WTC11 (cell line): ENCODE measurements around the gene CFAP161. TPM values are rescaled to one million over a fixed set of nuclear protein-coding genes. Genes with fewer than 3 reads are reported as not detected.

Experiments used
- ATAC-seq: fragments of 200-7000 bp; cut with Tn5 transposase; 2 replicates; pipeline ENCODE4 v1.10.0; 2021; ENCODE audit warnings: mild to moderate bottlenecking, moderate library complexity
- CTCF ChIA-PET: fragments of 300-600 bp; sonication (Branson Sonifier 250); formaldehyde crosslinking; loops from one replicate; lab custom pipeline; 2021; ENCODE audit warnings: antibody characterized with exemption; lab: Charles Lee
- POLR2A ChIA-PET: fragments of 350-600 bp; sonication (Branson Sonifier 250); formaldehyde crosslinking; loops from one replicate; lab custom pipeline; 2021; ENCODE audit warnings: antibody characterized with exemption; lab: Charles Lee
- DNase-seq: peaks from one replicate; pipeline ENCODE4 v3.0.0; 2021; ENCODE audit warnings: low spot score
- H3K27ac Mint-ChIP-seq: 2 replicates; pipeline ENCODE4 v1.8.0; 2021; ENCODE audit warnings: mixed read lengths
- H3K27me3 Mint-ChIP-seq: 2 replicates; pipeline ENCODE4 v1.8.0; 2021; ENCODE audit warnings: low read depth, mild to moderate bottlenecking, moderate library complexity, mixed read lengths
- H3K36me3 Mint-ChIP-seq: 2 replicates; pipeline ENCODE4 v1.8.0; 2021; ENCODE audit warnings: mixed read lengths
- H3K4me1 Mint-ChIP-seq: 2 replicates; pipeline ENCODE4 v1.8.0; 2022; ENCODE audit warnings: mixed read lengths
- H3K4me3 Mint-ChIP-seq: 2 replicates; pipeline ENCODE4 v1.8.0; 2021; ENCODE audit warnings: mild to moderate bottlenecking, moderate library complexity, mixed read lengths
- H3K9me3 Mint-ChIP-seq: 2 replicates; pipeline ENCODE4 v1.8.0; 2021; ENCODE audit warnings: mixed read lengths
- ATF3 ChIP-seq: sonication (generic); formaldehyde crosslinking; conservative IDR thresholded peaks from 2 replicates; pipeline ENCODE4 v1.8.1; 2022; ENCODE audit warnings: mild to moderate bottlenecking, missing genetic modification reagents
- GTF2I ChIP-seq: fragments of 250-450 bp; sonication (Bioruptor Pico); conservative IDR thresholded peaks from 2 replicates; pipeline ENCODE4 v1.4.0; 2021; ENCODE audit warnings: mild to moderate bottlenecking
- HMGA2 ChIP-seq: fragments of 250-450 bp; sonication (Bioruptor Pico); IDR thresholded peaks from 2 replicates; pipeline ENCODE4 v1.4.0; 2021; ENCODE audit warnings: mild to moderate bottlenecking, moderate library complexity
- IRF1 ChIP-seq: sonication (generic); formaldehyde crosslinking; IDR thresholded peaks from 2 replicates; pipeline ENCODE4 v1.8.0; 2023; ENCODE audit warnings: missing genetic modification reagents
- OVOL2 ChIP-seq: fragments of 250-450 bp; sonication (Bioruptor Pico); IDR thresholded peaks from 2 replicates; pipeline ENCODE4 v1.9.0; 2021; ENCODE audit warnings: mild to moderate bottlenecking, borderline replicate concordance
- RELA ChIP-seq: sonication (generic); formaldehyde crosslinking; IDR thresholded peaks from 2 replicates; pipeline ENCODE4 v1.8.1; 2022; ENCODE audit warnings: missing genetic modification reagents, mild to moderate bottlenecking, borderline replicate concordance
- SMAD3 ChIP-seq: sonication (generic); formaldehyde crosslinking; IDR thresholded peaks from 2 replicates; pipeline ENCODE4 v1.8.0; 2022; ENCODE audit warnings: missing genetic modification reagents, mild to moderate bottlenecking, borderline replicate concordance
- TEAD4 ChIP-seq: sonication (generic); formaldehyde crosslinking; IDR thresholded peaks from 2 replicates; pipeline ENCODE4 v1.8.0; 2022; ENCODE audit warnings: mild to moderate bottlenecking, missing genetic modification reagents
- USF2 ChIP-seq: sonication (generic); formaldehyde crosslinking; IDR thresholded peaks from 2 replicates; pipeline ENCODE4 v1.8.1; 2023; ENCODE audit warnings: mild to moderate bottlenecking, missing genetic modification reagents, moderate library complexity
- ZBTB43 ChIP-seq: sonication (generic); formaldehyde crosslinking; IDR thresholded peaks from 2 replicates; pipeline ENCODE4 v1.8.1; 2023; ENCODE audit warnings: mild to moderate bottlenecking, missing genetic modification reagents
- ZMAT4 ChIP-seq: fragments of 250-450 bp; sonication (Bioruptor Pico); IDR thresholded peaks from 2 replicates; pipeline ENCODE4 v1.9.0; 2021; ENCODE audit warnings: mild to moderate bottlenecking
- ZNF219 ChIP-seq: sonication (generic); formaldehyde crosslinking; IDR thresholded peaks from 2 replicates; pipeline ENCODE4 v1.8.0; 2023; ENCODE audit warnings: missing genetic modification reagents, mild to moderate bottlenecking, borderline replicate concordance
- ZNF425 ChIP-seq: fragments of 250-450 bp; sonication (Bioruptor Pico); conservative IDR thresholded peaks from 2 replicates; pipeline ENCODE4 v1.9.0; 2021; ENCODE audit warnings: mild to moderate bottlenecking
- ZNF532 ChIP-seq: fragments of 250-450 bp; sonication (Bioruptor Pico); IDR thresholded peaks from 2 replicates; pipeline ENCODE4 v1.9.0; 2021; ENCODE audit warnings: mild to moderate bottlenecking, borderline replicate concordance
- total RNA-seq: library from RNA; stranded (reverse); gene quantifications from 3 replicates; pipeline ENCODE4 v1.2.3, GENCODE V29; 2021

Gene CFAP161
- total RNA-seq, 1 experiment from 2014 or later: not detected

GRCh38 chr15:81188354-81188753, 54.3 kb downstream of the CFAP161 start (continued):
- TF ChIP-seq ZBTB43 (CRISPR knock-in tag) (no peak), ZNF532 (CRISPR knock-in tag) (no peak), IRF1 (no peak), ATF3 (CRISPR knock-in tag) (no peak), USF2 (no peak), ZNF425 (CRISPR knock-in tag) (no peak), HMGA2 (CRISPR knock-in tag) (no peak), TEAD4 (CRISPR knock-in tag) (no peak), ZNF219 (CRISPR knock-in tag) (no peak)

GRCh38 chr15:81189583-81190283, 55.7 kb downstream of the CFAP161 start:
- H3K9me3 Mint-ChIP-seq: no peaks in the 10 kb centered on the region
- ChIA-PET POLR2A (no interaction called here), CTCF (interaction anchor here (3.5 kb wide), 1 partner anchor 76 kb away, joined by 15 read pairs; no protein-coding TSS in a partner anchor)
- H3K4me1 Mint-ChIP-seq: no peaks in the 10 kb centered on the region
- ATAC-seq (no peak), DNase-seq (no peak)
- no peak overlapping the region for H3K27ac Mint-ChIP-seq
- H3K27me3 Mint-ChIP-seq: no peaks in the 10 kb centered on the region
- TF ChIP-seq GTF2I (CRISPR knock-in tag): no peak
- TF ChIP-seq SMAD3 (CRISPR knock-in tag): no peak
- TF ChIP-seq ZMAT4: no peak
- TF ChIP-seq OVOL2 (CRISPR knock-in tag): no peak
- TF ChIP-seq RELA: no peak
- no peaks in the 10 kb centered on the region for H3K36me3 Mint-ChIP-seq
- H3K4me3 Mint-ChIP-seq: no peak overlapping the region
